HCT116 (cell line): ENCODE measurements around the gene IER3. TPM values are rescaled to one million over a fixed set of nuclear protein-coding genes. Genes with fewer than 3 reads are reported as not detected.

Source experiments
- ATAC-seq: fragments of 200-7000 bp; cut with Tn5 transposase; 2 replicates; pipeline ENCODE4 v1.9.1; 2020; ENCODE audit warnings: mild to moderate bottlenecking, moderate library complexity
- BruUV-seq: library from RNA; stranded (reverse); fragments of 400-500 nt; replicated peaks from 2 replicates; lab custom pipeline; 2021; lab: Mats Ljungman, UMichigan
- CTCF ChIA-PET: fragments of 300-600 bp; sonication (Branson Sonifier 250); formaldehyde crosslinking; loops from one replicate; lab custom pipeline; 2021; ENCODE audit warnings: antibody characterized with exemption; lab: Charles Lee
- POLR2A ChIA-PET: fragments of 300-600, 350-600 bp; sonication (Branson Sonifier 250); formaldehyde crosslinking; loops from one replicate; lab custom pipeline; 2021; ENCODE audit warnings: antibody characterized with exemption; lab: Charles Lee
- RAD21 ChIA-PET, 2 experiments: fragments of 300-600 bp; sonication (Branson Sonifier 250); formaldehyde crosslinking; loops; one replicate each; lab custom pipeline; 2023; ENCODE audit warnings: low total read pairs in 2 of 2; ENCODE audit not compliant: uncharacterized antibody in 2 of 2, unreplicated experiment in 2 of 2, low non-redundant PET in 1 of 2; lab: Charles Lee
- DNase-seq: peaks from one replicate; pipeline ENCODE4 v3.0.0-alpha.2; 2010; ENCODE audit warnings: low read depth, low spot score
- H2AFZ ChIP-seq: fragments of 200-600 bp; shearing (Covaris generic), sonication (generic); 2 replicates; pipeline ENCODE4 v1.6.1; 2017; ENCODE audit warnings: low read depth, mixed run types, mixed read lengths, antibody characterized with exemption, low read length; ENCODE audit not compliant: poor library complexity, severe bottlenecking
- H3K27ac ChIP-seq: 2 replicates; pipeline ENCODE4 v1.5.1; 2012; ENCODE audit warnings: low read depth, low read length
- H3K27me3 ChIP-seq: fragments of 200-600 bp; sonication (generic); 2 replicates; pipeline ENCODE4 v1.6.1; 2016; ENCODE audit warnings: mixed run types, low read length, mixed read lengths; ENCODE audit not compliant: insufficient read depth
- H3K36me3 ChIP-seq, 2 experiments: fragments of 200-500 bp in 1 of 2; fragments of 200-600 bp in 1 of 2; sonication (Bioruptor generic) in 1 of 2; sonication (generic) in 1 of 2; 2 replicates each; pipeline versions ENCODE4 v1.5.1 to v1.6.1; 2014 to 2016; ENCODE audit warnings: low read length in 2 of 2, inconsistent platforms in 1 of 2, mixed read lengths in 1 of 2, mixed run types in 1 of 2; ENCODE audit not compliant: insufficient read depth in 2 of 2, control insufficient read depth in 1 of 2
- H3K4me1 ChIP-seq, 2 experiments: fragments of 200-600 bp in 1 of 2; sonication (generic) in 1 of 2; 2 replicates each; pipeline versions ENCODE4 v1.5.1 to v1.6.1; 2012 to 2017; ENCODE audit warnings: low read length in 2 of 2, inconsistent platforms in 1 of 2, mild to moderate bottlenecking in 1 of 2, mixed read lengths in 1 of 2, mixed run types in 1 of 2, moderate library complexity in 1 of 2; ENCODE audit not compliant: insufficient read depth in 2 of 2, control insufficient read depth in 1 of 2
- H3K4me2 ChIP-seq: fragments of 200-600 bp; sonication (generic); 2 replicates; pipeline ENCODE4 v1.6.1; 2017; ENCODE audit warnings: mixed run types, low read length, mixed read lengths
- H3K4me3 ChIP-seq, 2 experiments: fragments of 200-600 bp in 1 of 2; sonication (generic) in 1 of 2; replicated peaks in 1 of 2; 2 replicates each; pipeline ENCODE4 v1.5.1; 2011 to 2016; ENCODE audit warnings: low read length in 2 of 2, control low read depth in 1 of 2, low read depth in 1 of 2, mild to moderate bottlenecking in 1 of 2, mixed read lengths in 1 of 2, mixed run types in 1 of 2
- H3K79me2 ChIP-seq: fragments of 200-600 bp; sonication (generic); 2 replicates; pipeline ENCODE4 v1.6.1; 2017; ENCODE audit warnings: mild to moderate bottlenecking, mixed run types, low read length, moderate library complexity, mixed read lengths; ENCODE audit not compliant: insufficient read depth
- H3K9ac ChIP-seq: fragments of 200-600 bp; sonication (generic); 2 replicates; pipeline ENCODE4 v1.6.1; 2016; ENCODE audit warnings: low read length, mixed read lengths
- H3K9me2 ChIP-seq: fragments of 200-600 bp; sonication (generic), shearing (Covaris generic); 2 replicates; pipeline ENCODE4 v1.6.1; 2017; ENCODE audit warnings: mixed run types, mild to moderate bottlenecking, moderate library complexity; ENCODE audit not compliant: insufficient read depth
- H3K9me3 ChIP-seq, 2 experiments: fragments of 200-500 bp in 1 of 2; fragments of 200-600 bp in 1 of 2; sonication (Bioruptor generic) in 1 of 2; sonication (generic) in 1 of 2; 2 replicates each; pipeline ENCODE4 v1.6.1; 2014 to 2017; ENCODE audit warnings: low read length in 2 of 2, mixed read lengths in 2 of 2, inconsistent platforms in 1 of 2, low read depth in 1 of 2, mild to moderate bottlenecking in 1 of 2, mixed run types in 1 of 2, moderate library complexity in 1 of 2; ENCODE audit not compliant: control insufficient read depth in 1 of 2, insufficient read depth in 1 of 2
- H4K20me1 ChIP-seq: fragments of 200-600 bp; sonication (generic), shearing (Covaris generic); 2 replicates; pipeline ENCODE4 v1.6.1; 2017; ENCODE audit warnings: mixed run types, mild to moderate bottlenecking, moderate library complexity; ENCODE audit not compliant: insufficient read depth
- CBX3 ChIP-seq: IDR thresholded peaks from 2 replicates; pipeline ENCODE4 v1.6.1; 2012; ENCODE audit warnings: low read depth
- CEBPB ChIP-seq: IDR thresholded peaks from 2 replicates; pipeline ENCODE4 v1.6.1; 2012; ENCODE audit warnings: low read depth
- EGR1 ChIP-seq: IDR thresholded peaks from 2 replicates; pipeline ENCODE4 v1.6.1; 2012; ENCODE audit warnings: low read depth
- ELF1 ChIP-seq: IDR thresholded peaks from 2 replicates; pipeline ENCODE4 v1.6.1; 2012; ENCODE audit warnings: low read depth, borderline replicate concordance
- EZH2 ChIP-seq: fragments of 200-600 bp; sonication (generic); IDR thresholded peaks from 2 replicates; pipeline ENCODE4 v1.6.1; 2017; ENCODE audit warnings: antibody characterized with exemption, mixed run types
- FOSL1 ChIP-seq: IDR thresholded peaks from 2 replicates; pipeline ENCODE4 v1.6.1; 2012; ENCODE audit warnings: low read depth
- JUND ChIP-seq: IDR thresholded peaks from 2 replicates; pipeline ENCODE4 v1.6.1; 2012
- POLR2A ChIP-seq: IDR thresholded peaks from 2 replicates; pipeline ENCODE4 v1.7.0; 2011; ENCODE audit warnings: borderline replicate concordance; ENCODE audit not compliant: insufficient read depth, insufficient read length; ENCODE audit errors: extremely low read depth
- RAD21 ChIP-seq: IDR thresholded peaks from 2 replicates; pipeline ENCODE4 v1.6.1; 2012; ENCODE audit warnings: low read depth, mild to moderate bottlenecking
- SP1 ChIP-seq: IDR thresholded peaks from 2 replicates; pipeline ENCODE4 v1.6.1; 2012; ENCODE audit warnings: low read depth
- SRF ChIP-seq: IDR thresholded peaks from 2 replicates; pipeline ENCODE4 v1.6.1; 2012; ENCODE audit warnings: low read depth
- YY1 ChIP-seq: IDR thresholded peaks from 2 replicates; pipeline ENCODE4 v1.6.1; 2011; ENCODE audit warnings: low read length, low read depth, moderate library complexity, mild to moderate bottlenecking; ENCODE audit not compliant: insufficient replicate concordance; ENCODE audit errors: extremely low read depth
- ZFX ChIP-seq: fragments of 450-650 bp; IDR thresholded peaks from 2 replicates; pipeline ENCODE4 v1.6.1; 2017
- ZNF274 ChIP-seq: fragments of 200-500 bp; sonication (Bioruptor generic); IDR thresholded peaks from 2 replicates; pipeline ENCODE4 v1.6.1; 2014; ENCODE audit warnings: mild to moderate bottlenecking, low read depth, low read length, inconsistent platforms
- intact Hi-C: fragments of 100-400 bp; cut with micrococcal nuclease; formaldehyde crosslinking; loops from 2 replicates; pipeline ENCODE4 v1.10.0; 2022
- total RNA-seq: library from RNA; stranded (reverse); gene quantifications from one replicate; pipeline ENCODE4 v1.2.1, GENCODE V29; 2021; ENCODE audit not compliant: unreplicated experiment
- TF ChIP-seq, protein P1 (sequence below), 3 experiments: fragments of 200-600 bp in 1 of 3; sonication (generic) in 1 of 3; IDR thresholded peaks in 2 of 3; conservative IDR thresholded peaks in 1 of 3; 2 replicates each; pipeline ENCODE4 v1.5.1; 2012 to 2017; ENCODE audit warnings: low read depth in 2 of 3, low read length in 2 of 3, antibody characterized with exemption in 1 of 3, borderline replicate concordance in 1 of 3, control low read depth in 1 of 3, mild to moderate bottlenecking in 1 of 3, mixed read lengths in 1 of 3, mixed run types in 1 of 3, moderate library complexity in 1 of 3; ENCODE audit not compliant: insufficient read depth in 1 of 3
- TF ChIP-seq, protein P2 (sequence below): IDR thresholded peaks from 2 replicates; pipeline ENCODE4 v1.6.1; 2012
- TF ChIP-seq, protein P3 (sequence below): IDR thresholded peaks from 2 replicates; pipeline ENCODE4 v1.6.1; 2012
- TF ChIP-seq, protein P4 (sequence below): IDR thresholded peaks from 2 replicates; pipeline ENCODE4 v1.6.1; 2011; ENCODE audit warnings: mild to moderate bottlenecking, low read length, moderate library complexity; ENCODE audit not compliant: insufficient replicate concordance; ENCODE audit errors: extremely low read depth
- TF ChIP-seq, protein P5 (sequence below): IDR thresholded peaks from 2 replicates; pipeline ENCODE4 v1.6.1; 2012; ENCODE audit warnings: low read depth

The IER3 gene
- total RNA-seq, 1 experiment from 2014 or later: 952 TPM

DNA sequence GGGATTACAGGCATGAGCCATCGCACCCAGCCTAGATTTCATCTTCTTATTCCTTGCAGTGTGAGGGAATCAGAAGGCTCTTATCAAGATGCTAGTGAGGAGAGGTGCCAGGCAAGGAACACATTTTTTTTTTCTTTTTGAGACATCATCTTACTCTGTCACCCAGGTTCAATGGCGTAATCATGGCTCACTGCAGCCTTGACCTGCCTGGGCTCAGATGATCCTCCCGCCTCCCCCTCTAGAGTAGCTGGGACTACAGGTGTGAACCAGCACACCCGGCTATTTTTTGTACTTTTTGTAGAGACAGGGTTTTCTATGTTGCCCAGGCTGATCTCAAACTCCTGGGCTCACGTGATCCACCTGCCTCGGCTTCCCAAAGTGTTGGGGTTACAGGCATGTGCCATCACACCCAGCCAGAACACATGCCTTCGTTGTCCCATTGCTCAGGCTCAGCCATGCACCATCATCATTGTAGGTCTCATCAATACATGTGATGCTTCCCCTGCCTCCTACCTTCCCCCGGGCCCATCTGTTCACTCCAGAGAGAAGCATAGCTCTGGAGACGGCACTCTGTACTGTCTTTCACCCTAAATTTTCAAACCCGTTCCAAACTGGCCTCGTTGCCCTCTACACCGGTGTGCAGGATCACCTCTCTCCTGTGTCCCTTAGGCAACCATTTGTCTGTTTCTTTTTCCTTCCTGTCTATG is 12.0 kb downstream of the IER3 start:
- Histone ChIP-seq H3K79me2 (no peaks in the 10 kb centered on the region), H3K9me2 (no peaks in the 10 kb centered on the region), H3K36me3 (peaks cover 3 to 4% of the 10 kb centered on the region in 2 experiments; a peak in 2 of 4 replicates), H3K9me3 (no peaks in the 10 kb centered on the region), H4K20me1 (no peaks in the 10 kb centered on the region), H3K27me3 (no peaks in the 10 kb centered on the region), H3K27ac (no peak overlapping the region), H3K4me3 (no peak overlapping the region), H3K9ac (no peak overlapping the region), H3K4me1 (peaks cover 12 to 30% of the 10 kb centered on the region in 2 experiments), H3K4me2 (no peak overlapping the region), H2AFZ (no peak overlapping the region)
- intact Hi-C loops: loop anchor here (5.0 kb wide), 2 partner anchors 135 to 190 kb away; no protein-coding TSS in a partner anchor
- no peak for DNase-seq
- ChIA-PET RAD21 (no interaction called here), POLR2A (interaction anchor here (1.1 to 2.5 kb wide), 4 partner anchors 8 to 122 kb away, joined by 3 to 16 read pairs (median 8); partner anchors contain the start of genes FLOT1 and MDC1), CTCF (interaction anchor here (0.9 to 3.7 kb wide), 8 partner anchors 53 to 348 kb away, joined by 4 to 70 read pairs (median 12); no protein-coding TSS in a partner anchor)
- no TSS peak for BruUV-seq
- ATAC-seq: no peak
- TF ChIP-seq, protein P1, sequence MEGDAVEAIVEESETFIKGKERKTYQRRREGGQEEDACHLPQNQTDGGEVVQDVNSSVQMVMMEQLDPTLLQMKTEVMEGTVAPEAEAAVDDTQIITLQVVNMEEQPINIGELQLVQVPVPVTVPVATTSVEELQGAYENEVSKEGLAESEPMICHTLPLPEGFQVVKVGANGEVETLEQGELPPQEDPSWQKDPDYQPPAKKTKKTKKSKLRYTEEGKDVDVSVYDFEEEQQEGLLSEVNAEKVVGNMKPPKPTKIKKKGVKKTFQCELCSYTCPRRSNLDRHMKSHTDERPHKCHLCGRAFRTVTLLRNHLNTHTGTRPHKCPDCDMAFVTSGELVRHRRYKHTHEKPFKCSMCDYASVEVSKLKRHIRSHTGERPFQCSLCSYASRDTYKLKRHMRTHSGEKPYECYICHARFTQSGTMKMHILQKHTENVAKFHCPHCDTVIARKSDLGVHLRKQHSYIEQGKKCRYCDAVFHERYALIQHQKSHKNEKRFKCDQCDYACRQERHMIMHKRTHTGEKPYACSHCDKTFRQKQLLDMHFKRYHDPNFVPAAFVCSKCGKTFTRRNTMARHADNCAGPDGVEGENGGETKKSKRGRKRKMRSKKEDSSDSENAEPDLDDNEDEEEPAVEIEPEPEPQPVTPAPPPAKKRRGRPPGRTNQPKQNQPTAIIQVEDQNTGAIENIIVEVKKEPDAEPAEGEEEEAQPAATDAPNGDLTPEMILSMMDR (IDR thresholded peaks at IDR 0.05 in 2 of 3, conservative IDR thresholded peaks at IDR 0.05 in 1 of 3; ENCODE audit: borderline replicate concordance in 1 of 3, insufficient read depth in 1 of 3, low read depth in 2 of 3, low read length in 2 of 3): no peak
- TF ChIP-seq EZH2 (no peak), SP1 (no peak), ZNF274 (no peak), ELF1 (no peak), RAD21 (no peak), EGR1 (no peak), ZFX (no peak), YY1 (no peak), FOSL1 (no peak), SRF (no peak), CBX3 (no peak), CEBPB (no peak), JUND (no peak), POLR2A (no peak)
- TF ChIP-seq, protein P2, sequence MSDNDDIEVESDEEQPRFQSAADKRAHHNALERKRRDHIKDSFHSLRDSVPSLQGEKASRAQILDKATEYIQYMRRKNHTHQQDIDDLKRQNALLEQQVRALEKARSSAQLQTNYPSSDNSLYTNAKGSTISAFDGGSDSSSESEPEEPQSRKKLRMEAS: no peak
- TF ChIP-seq, protein P3, sequence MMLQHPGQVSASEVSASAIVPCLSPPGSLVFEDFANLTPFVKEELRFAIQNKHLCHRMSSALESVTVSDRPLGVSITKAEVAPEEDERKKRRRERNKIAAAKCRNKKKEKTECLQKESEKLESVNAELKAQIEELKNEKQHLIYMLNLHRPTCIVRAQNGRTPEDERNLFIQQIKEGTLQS: no peak
- TF ChIP-seq, protein P4, sequence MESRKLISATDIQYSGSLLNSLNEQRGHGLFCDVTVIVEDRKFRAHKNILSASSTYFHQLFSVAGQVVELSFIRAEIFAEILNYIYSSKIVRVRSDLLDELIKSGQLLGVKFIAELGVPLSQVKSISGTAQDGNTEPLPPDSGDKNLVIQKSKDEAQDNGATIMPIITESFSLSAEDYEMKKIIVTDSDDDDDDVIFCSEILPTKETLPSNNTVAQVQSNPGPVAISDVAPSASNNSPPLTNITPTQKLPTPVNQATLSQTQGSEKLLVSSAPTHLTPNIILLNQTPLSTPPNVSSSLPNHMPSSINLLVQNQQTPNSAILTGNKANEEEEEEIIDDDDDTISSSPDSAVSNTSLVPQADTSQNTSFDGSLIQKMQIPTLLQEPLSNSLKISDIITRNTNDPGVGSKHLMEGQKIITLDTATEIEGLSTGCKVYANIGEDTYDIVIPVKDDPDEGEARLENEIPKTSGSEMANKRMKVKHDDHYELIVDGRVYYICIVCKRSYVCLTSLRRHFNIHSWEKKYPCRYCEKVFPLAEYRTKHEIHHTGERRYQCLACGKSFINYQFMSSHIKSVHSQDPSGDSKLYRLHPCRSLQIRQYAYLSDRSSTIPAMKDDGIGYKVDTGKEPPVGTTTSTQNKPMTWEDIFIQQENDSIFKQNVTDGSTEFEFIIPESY: no peak
- TF ChIP-seq, protein P5, sequence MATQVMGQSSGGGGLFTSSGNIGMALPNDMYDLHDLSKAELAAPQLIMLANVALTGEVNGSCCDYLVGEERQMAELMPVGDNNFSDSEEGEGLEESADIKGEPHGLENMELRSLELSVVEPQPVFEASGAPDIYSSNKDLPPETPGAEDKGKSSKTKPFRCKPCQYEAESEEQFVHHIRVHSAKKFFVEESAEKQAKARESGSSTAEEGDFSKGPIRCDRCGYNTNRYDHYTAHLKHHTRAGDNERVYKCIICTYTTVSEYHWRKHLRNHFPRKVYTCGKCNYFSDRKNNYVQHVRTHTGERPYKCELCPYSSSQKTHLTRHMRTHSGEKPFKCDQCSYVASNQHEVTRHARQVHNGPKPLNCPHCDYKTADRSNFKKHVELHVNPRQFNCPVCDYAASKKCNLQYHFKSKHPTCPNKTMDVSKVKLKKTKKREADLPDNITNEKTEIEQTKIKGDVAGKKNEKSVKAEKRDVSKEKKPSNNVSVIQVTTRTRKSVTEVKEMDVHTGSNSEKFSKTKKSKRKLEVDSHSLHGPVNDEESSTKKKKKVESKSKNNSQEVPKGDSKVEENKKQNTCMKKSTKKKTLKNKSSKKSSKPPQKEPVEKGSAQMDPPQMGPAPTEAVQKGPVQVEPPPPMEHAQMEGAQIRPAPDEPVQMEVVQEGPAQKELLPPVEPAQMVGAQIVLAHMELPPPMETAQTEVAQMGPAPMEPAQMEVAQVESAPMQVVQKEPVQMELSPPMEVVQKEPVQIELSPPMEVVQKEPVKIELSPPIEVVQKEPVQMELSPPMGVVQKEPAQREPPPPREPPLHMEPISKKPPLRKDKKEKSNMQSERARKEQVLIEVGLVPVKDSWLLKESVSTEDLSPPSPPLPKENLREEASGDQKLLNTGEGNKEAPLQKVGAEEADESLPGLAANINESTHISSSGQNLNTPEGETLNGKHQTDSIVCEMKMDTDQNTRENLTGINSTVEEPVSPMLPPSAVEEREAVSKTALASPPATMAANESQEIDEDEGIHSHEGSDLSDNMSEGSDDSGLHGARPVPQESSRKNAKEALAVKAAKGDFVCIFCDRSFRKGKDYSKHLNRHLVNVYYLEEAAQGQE: no peak
